Karpas-422 (cell line): Measurements from ENCODE around the gene LYPD3. TPM values are rescaled to one million over a fixed set of nuclear protein-coding genes. Genes with fewer than 3 reads are reported as not detected.
"Not testable (repeated sequence)": the region's sequence is repeated elsewhere in the genome, so short reads cannot be mapped to it uniquely, and the experiment has no call there.

ENCODE experiments used
- DNase-seq: peaks from one replicate; pipeline ENCODE4 v3.0.0-alpha.2; 2015
- H2AFZ ChIP-seq: fragments of 200-600 bp; sonication (generic); 2 replicates; pipeline ENCODE4 v1.6.1; 2014; ENCODE audit warnings: antibody characterized with exemption, low read length, mixed read lengths
- H3K27ac ChIP-seq: fragments of 200-600 bp; sonication (generic); 2 replicates; pipeline ENCODE4 v1.5.1; 2014; ENCODE audit warnings: mild to moderate bottlenecking, low read length, moderate library complexity
- H3K27me3 ChIP-seq: fragments of 200-600 bp; sonication (generic); 2 replicates; pipeline ENCODE4 v1.6.1; 2014; ENCODE audit warnings: low read length, mixed read lengths
- H3K36me3 ChIP-seq: fragments of 200-600 bp; sonication (generic); 2 replicates; pipeline ENCODE4 v1.6.1; 2014; ENCODE audit warnings: low read length, mixed read lengths; ENCODE audit not compliant: insufficient read depth
- H3K4me1 ChIP-seq: fragments of 200-600 bp; sonication (generic); 2 replicates; pipeline ENCODE4 v1.6.1; 2014; ENCODE audit warnings: mild to moderate bottlenecking, low read length, mixed read lengths
- H3K4me2 ChIP-seq: fragments of 200-600 bp; sonication (generic); 2 replicates; pipeline ENCODE4 v1.6.1; 2014; ENCODE audit warnings: low read length, low read depth, mild to moderate bottlenecking; ENCODE audit not compliant: poor library complexity, severe bottlenecking
- H3K4me3 ChIP-seq: fragments of 200-600 bp; sonication (generic); 2 replicates; pipeline ENCODE4 v1.5.1; 2014; ENCODE audit warnings: mild to moderate bottlenecking, antibody characterized with exemption, low read length, mixed read lengths
- H3K79me2 ChIP-seq: fragments of 200-600 bp; sonication (generic); 2 replicates; pipeline ENCODE4 v1.6.1; 2014; ENCODE audit warnings: mild to moderate bottlenecking, low read length, mixed read lengths
- H3K9ac ChIP-seq: fragments of 200-600 bp; sonication (generic); 2 replicates; pipeline ENCODE4 v1.6.0; 2014; ENCODE audit warnings: low read length
- H3K9me2 ChIP-seq: fragments of 200-600 bp; sonication (generic), shearing (Covaris generic); replicated peaks from 2 replicates; pipeline ENCODE4 v1.6.0; 2014; ENCODE audit warnings: mild to moderate bottlenecking, low read length, moderate library complexity; ENCODE audit not compliant: insufficient read depth
- H3K9me3 ChIP-seq: fragments of 300-700, 200-600 bp; sonication (generic); 2 replicates; pipeline ENCODE4 v1.6.1; 2014; ENCODE audit warnings: low read length, mixed read lengths
- H4K20me1 ChIP-seq: fragments of 200-600 bp; sonication (generic); 2 replicates; pipeline ENCODE4 v1.6.1; 2014; ENCODE audit warnings: mild to moderate bottlenecking, antibody characterized with exemption, low read length, low read depth; ENCODE audit not compliant: insufficient read depth
- total RNA-seq: library from RNA; depleted of rRNA; stranded (reverse); fragments of >200 nt; shearing (Covaris generic); gene quantifications from 2 replicates; pipeline ENCODE4 v1.2.3, GENCODE V29; 2014; ENCODE audit warnings: low replicate concordance

The LYPD3 gene
- total RNA-seq, 1 experiment from 2014 or later = not detected

- H3K4me3 ChIP-seq, H3K4me2 ChIP-seq, H4K20me1 ChIP-seq, H3K9me3 ChIP-seq, H2AFZ ChIP-seq, H3K4me1 ChIP-seq, DNase-seq, H3K27ac ChIP-seq, H3K27me3 ChIP-seq, H3K36me3 ChIP-seq, H3K9me2 ChIP-seq, H3K9ac ChIP-seq, H3K79me2 ChIP-seq: not testable (repeated sequence)
These were observed 21.3 kb downstream of the LYPD3 start for GRCh38 chr19:43444091-43444490.

GRCh38 chr19:43441716-43442115 lies 23.7 kb downstream of the LYPD3 start:
- H3K4me3 ChIP-seq = no peak overlapping the region
- H2AFZ ChIP-seq = no peak overlapping the region

GRCh38 chr19:43439709-43440063 lies 25.7 kb downstream of the LYPD3 start:
- no peaks in the 10 kb centered on the region for H3K36me3 ChIP-seq
- H3K9ac ChIP-seq = no peak overlapping the region
- H3K4me3 ChIP-seq = no peak overlapping the region

More at GRCh38 chr19:43441716-43442115, 23.7 kb downstream of the LYPD3 start:
- Histone ChIP-seq H3K79me2 (no peaks in the 10 kb centered on the region), H3K27ac (no peak overlapping the region), H3K27me3 (no peaks in the 10 kb centered on the region), H3K9me3 (no peaks in the 10 kb centered on the region), H3K9ac (no peak overlapping the region), H3K9me2 (no peaks in the 10 kb centered on the region), H3K36me3 (no peaks in the 10 kb centered on the region), H3K4me1 (no peaks in the 10 kb centered on the region), H3K4me2 (no peak overlapping the region), H4K20me1 (no peaks in the 10 kb centered on the region)
- DNase-seq = no peak

GRCh38 chr19:43439032-43439708 lies 26.2 kb downstream of the LYPD3 start:
- Histone ChIP-seq H2AFZ (no peak overlapping the region), H3K27ac (no peak overlapping the region), H3K9me2 (no peaks in the 10 kb centered on the region), H3K9ac (no peak overlapping the region), H4K20me1 (no peaks in the 10 kb centered on the region), H3K27me3 (no peaks in the 10 kb centered on the region), H3K4me2 (no peak overlapping the region), H3K79me2 (no peaks in the 10 kb centered on the region), H3K36me3 (no peaks in the 10 kb centered on the region), H3K4me1 (no peaks in the 10 kb centered on the region), H3K4me3 (no peak overlapping the region), H3K9me3 (no peaks in the 10 kb centered on the region)
- DNase-seq = no peak

More at GRCh38 chr19:43439709-43440063, 25.7 kb downstream of the LYPD3 start:
- Histone ChIP-seq H3K27me3 (no peaks in the 10 kb centered on the region), H2AFZ (no peak overlapping the region), H3K9me2 (no peaks in the 10 kb centered on the region), H3K4me1 (no peaks in the 10 kb centered on the region), H3K9me3 (no peaks in the 10 kb centered on the region), H4K20me1 (no peaks in the 10 kb centered on the region), H3K79me2 (no peaks in the 10 kb centered on the region), H3K27ac (no peak overlapping the region), H3K4me2 (no peak overlapping the region)
- DNase-seq = no peak

GRCh38 chr19:43438291-43439031 lies 26.9 kb downstream of the LYPD3 start:
- no peaks in the 10 kb centered on the region for H3K4me1 ChIP-seq
- no peak overlapping the region for H3K9ac ChIP-seq
- no peak overlapping the region for H3K27ac ChIP-seq
- no peaks in the 10 kb centered on the region for H3K36me3 ChIP-seq
- H3K4me3 ChIP-seq = no peak overlapping the region
- H3K9me2 ChIP-seq = no peaks in the 10 kb centered on the region
- H3K79me2 ChIP-seq = no peaks in the 10 kb centered on the region
- H3K4me2 ChIP-seq = no peak overlapping the region
- no peak for DNase-seq
- H2AFZ ChIP-seq = no peak overlapping the region
- H3K9me3 ChIP-seq = no peaks in the 10 kb centered on the region
- no peaks in the 10 kb centered on the region for H4K20me1 ChIP-seq
- H3K27me3 ChIP-seq = no peaks in the 10 kb centered on the region

GRCh38 chr19:43437712-43438111 lies 27.7 kb downstream of the LYPD3 start:
- Histone ChIP-seq H3K27ac (no peak overlapping the region), H3K4me3 (no peak overlapping the region), H3K4me2 (no peak overlapping the region), H3K79me2 (no peaks in the 10 kb centered on the region), H3K27me3 (no peaks in the 10 kb centered on the region), H3K9ac (no peak overlapping the region), H3K9me2 (no peaks in the 10 kb centered on the region), H3K4me1 (no peaks in the 10 kb centered on the region), H3K9me3 (no peaks in the 10 kb centered on the region), H4K20me1 (no peaks in the 10 kb centered on the region), H2AFZ (no peak overlapping the region), H3K36me3 (no peaks in the 10 kb centered on the region)
- DNase-seq = no peak

- not testable (repeated sequence) for H3K27me3 ChIP-seq, H3K9me3 ChIP-seq, DNase-seq, H2AFZ ChIP-seq, H3K9me2 ChIP-seq, H4K20me1 ChIP-seq, H3K4me3 ChIP-seq, H3K27ac ChIP-seq, H3K79me2 ChIP-seq, H3K36me3 ChIP-seq, H3K9ac ChIP-seq, H3K4me2 ChIP-seq, H3K4me1 ChIP-seq
These were observed 28.1 kb downstream of the LYPD3 start for GRCh38 chr19:43437284-43437683.

GRCh38 chr19:43435775-43436174 lies 29.6 kb downstream of the LYPD3 start:
- no peaks in the 10 kb centered on the region for H3K27me3 ChIP-seq
- H3K4me3 ChIP-seq = no peak overlapping the region
- no peaks in the 10 kb centered on the region for H4K20me1 ChIP-seq
- no peaks in the 10 kb centered on the region for H3K79me2 ChIP-seq
- no peak for DNase-seq
- H3K27ac ChIP-seq = no peak overlapping the region
- no peak overlapping the region for H3K4me2 ChIP-seq
- no peaks in the 10 kb centered on the region for H3K9me3 ChIP-seq
- H2AFZ ChIP-seq = no peak overlapping the region
- no peaks in the 10 kb centered on the region for H3K4me1 ChIP-seq
- no peaks in the 10 kb centered on the region for H3K36me3 ChIP-seq
- H3K9me2 ChIP-seq = no peaks in the 10 kb centered on the region
- no peak overlapping the region for H3K9ac ChIP-seq
